Glutamatergic neuron (in vitro differentiated cells): Measurements from ENCODE around the gene PXDN. TPM values are rescaled to one million over a fixed set of nuclear protein-coding genes. Genes with fewer than 3 reads are reported as not detected.

ENCODE experiments used
- DNase-seq: peaks from one replicate; pipeline ENCODE4 v3.0.0; 2022
- H3K27ac Mint-ChIP-seq: one replicate; pipeline ENCODE4 v1.8.0; 2020; ENCODE audit warnings: mild to moderate bottlenecking, mixed read lengths, inconsistent platforms; ENCODE audit not compliant: unreplicated experiment
- H3K27me3 Mint-ChIP-seq: one replicate; pipeline ENCODE4 v1.8.0; 2020; ENCODE audit warnings: mild to moderate bottlenecking, moderate library complexity, mixed read lengths, inconsistent platforms; ENCODE audit not compliant: unreplicated experiment
- H3K36me3 Mint-ChIP-seq: one replicate; pipeline ENCODE4 v1.8.0; 2020; ENCODE audit warnings: mild to moderate bottlenecking, mixed read lengths, inconsistent platforms; ENCODE audit not compliant: unreplicated experiment
- H3K4me1 Mint-ChIP-seq: one replicate; pipeline ENCODE4 v1.8.0; 2020; ENCODE audit warnings: mild to moderate bottlenecking, low read depth, mixed read lengths, inconsistent platforms; ENCODE audit not compliant: unreplicated experiment
- H3K4me3 Mint-ChIP-seq: one replicate; pipeline ENCODE4 v1.8.0; 2020; ENCODE audit warnings: mild to moderate bottlenecking, mixed read lengths, inconsistent platforms; ENCODE audit not compliant: unreplicated experiment
- H3K9me3 Mint-ChIP-seq: one replicate; pipeline ENCODE4 v1.8.0; 2020; ENCODE audit warnings: mild to moderate bottlenecking, moderate library complexity, mixed read lengths, inconsistent platforms; ENCODE audit not compliant: unreplicated experiment
- total RNA-seq: library from RNA; stranded (reverse); fragmentation: NEBNext Ultra II Directional; extraction: Animal tissue kit (Norgen Biotek cat#: 25700); gene quantifications from one replicate; pipeline ENCODE4 v1.2.1, GENCODE V29; 2021; ENCODE audit not compliant: unreplicated experiment
- TF ChIP-seq, protein P1 (sequence below): fragments of 200-600 bp; sonication (generic); IDR thresholded peaks from one replicate; pipeline ENCODE4 v1.5.0; 2021; ENCODE audit not compliant: partially characterized antibody, unreplicated experiment

Gene PXDN
- total RNA-seq, 1 donor from 2014 or later, result 226 TPM

DNA sequence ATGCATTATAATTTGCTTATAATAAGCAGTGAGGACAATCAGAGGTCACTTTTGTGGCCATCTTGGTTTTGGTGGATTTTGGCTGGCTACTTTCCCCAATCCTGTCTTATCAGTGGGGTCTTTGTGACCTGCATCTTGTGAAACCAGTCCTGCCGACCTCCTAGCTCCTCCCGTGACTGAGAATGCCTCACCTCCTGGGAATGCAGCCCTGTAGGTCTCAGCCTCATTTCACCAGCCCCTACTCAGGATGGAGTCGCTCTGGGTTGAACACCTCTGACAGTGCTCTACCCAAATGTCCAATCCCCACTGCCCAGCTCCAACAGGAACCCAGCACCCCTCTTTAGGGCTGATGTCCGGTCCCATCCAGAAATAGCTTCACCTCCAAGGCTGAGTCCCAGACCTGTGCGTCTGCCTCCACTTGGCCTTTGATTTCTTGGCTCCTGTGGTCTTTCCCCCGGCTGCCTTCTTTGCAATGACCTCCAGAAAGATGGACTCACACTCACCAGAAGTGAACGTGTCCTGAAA lies 31.3 kb upstream of the PXDN start:
- Mint-ChIP-seq H3K27ac (no peak overlapping the region), H3K9me3 (peaks cover 3% of the 10 kb centered on the region), H3K4me1 (peaks cover 18% of the 10 kb centered on the region), H3K36me3 (no peaks in the 10 kb centered on the region), H3K27me3 (peaks cover 3% of the 10 kb centered on the region), H3K4me3 (no peak overlapping the region)
- no peak for DNase-seq
- TF ChIP-seq, protein P1, sequence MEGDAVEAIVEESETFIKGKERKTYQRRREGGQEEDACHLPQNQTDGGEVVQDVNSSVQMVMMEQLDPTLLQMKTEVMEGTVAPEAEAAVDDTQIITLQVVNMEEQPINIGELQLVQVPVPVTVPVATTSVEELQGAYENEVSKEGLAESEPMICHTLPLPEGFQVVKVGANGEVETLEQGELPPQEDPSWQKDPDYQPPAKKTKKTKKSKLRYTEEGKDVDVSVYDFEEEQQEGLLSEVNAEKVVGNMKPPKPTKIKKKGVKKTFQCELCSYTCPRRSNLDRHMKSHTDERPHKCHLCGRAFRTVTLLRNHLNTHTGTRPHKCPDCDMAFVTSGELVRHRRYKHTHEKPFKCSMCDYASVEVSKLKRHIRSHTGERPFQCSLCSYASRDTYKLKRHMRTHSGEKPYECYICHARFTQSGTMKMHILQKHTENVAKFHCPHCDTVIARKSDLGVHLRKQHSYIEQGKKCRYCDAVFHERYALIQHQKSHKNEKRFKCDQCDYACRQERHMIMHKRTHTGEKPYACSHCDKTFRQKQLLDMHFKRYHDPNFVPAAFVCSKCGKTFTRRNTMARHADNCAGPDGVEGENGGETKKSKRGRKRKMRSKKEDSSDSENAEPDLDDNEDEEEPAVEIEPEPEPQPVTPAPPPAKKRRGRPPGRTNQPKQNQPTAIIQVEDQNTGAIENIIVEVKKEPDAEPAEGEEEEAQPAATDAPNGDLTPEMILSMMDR, result no peak

DNA sequence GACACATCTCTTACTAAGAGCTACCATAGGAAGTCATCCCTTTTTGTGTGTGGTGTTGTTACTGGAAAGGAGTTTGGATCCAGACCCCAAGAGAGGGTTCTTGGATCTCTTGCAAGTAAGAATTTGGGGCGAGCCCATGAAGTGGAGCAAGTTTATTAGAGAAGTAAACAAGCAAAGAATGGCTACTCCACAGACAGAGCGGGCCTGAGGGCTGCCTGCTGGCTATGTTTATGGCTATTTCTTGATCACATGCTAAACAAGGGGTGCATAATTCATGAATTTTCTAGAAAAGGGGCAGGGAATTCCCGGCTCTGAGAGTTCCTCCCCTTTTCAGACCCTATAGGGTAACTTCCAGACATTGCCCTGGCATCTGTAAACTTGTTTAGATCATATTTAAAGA lies 30.6 kb upstream of the PXDN start:
- no peaks in the 10 kb centered on the region for H3K36me3 Mint-ChIP-seq

DNA sequence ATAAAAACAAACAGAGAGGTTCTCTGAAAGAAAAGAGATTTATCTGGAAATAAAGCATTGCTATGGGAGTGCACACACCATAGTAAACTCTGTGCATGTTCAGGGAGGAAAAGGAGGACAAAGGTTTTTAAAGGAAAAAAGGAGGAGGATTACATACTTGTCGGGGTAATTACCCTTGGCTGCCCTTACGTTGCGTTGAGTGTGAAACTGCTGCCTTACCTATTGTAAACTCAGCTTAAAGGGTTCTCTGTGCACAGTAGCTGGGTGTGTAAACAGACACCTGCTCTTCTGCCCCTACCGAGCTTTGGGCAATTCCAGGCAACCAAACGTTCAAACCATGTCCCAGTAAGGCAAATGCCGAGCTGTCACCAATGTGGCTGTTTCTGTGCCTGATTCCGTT lies 29.6 kb upstream of the PXDN start:
- Mint-ChIP-seq H3K27ac (no peak overlapping the region), H3K4me1 (peaks cover 12% of the 10 kb centered on the region)

More for the DNA sequence above, 30.6 kb upstream of the PXDN start:
- peaks cover 3% of the 10 kb centered on the region for H3K27me3 Mint-ChIP-seq
- H3K4me3 Mint-ChIP-seq, result no peak overlapping the region
- H3K4me1 Mint-ChIP-seq, result peaks cover 18% of the 10 kb centered on the region
- peaks cover 3% of the 10 kb centered on the region for H3K9me3 Mint-ChIP-seq
- TF ChIP-seq, protein P1, result no peak
- H3K27ac Mint-ChIP-seq, result no peak overlapping the region
- DNase-seq, result no peak

DNA sequence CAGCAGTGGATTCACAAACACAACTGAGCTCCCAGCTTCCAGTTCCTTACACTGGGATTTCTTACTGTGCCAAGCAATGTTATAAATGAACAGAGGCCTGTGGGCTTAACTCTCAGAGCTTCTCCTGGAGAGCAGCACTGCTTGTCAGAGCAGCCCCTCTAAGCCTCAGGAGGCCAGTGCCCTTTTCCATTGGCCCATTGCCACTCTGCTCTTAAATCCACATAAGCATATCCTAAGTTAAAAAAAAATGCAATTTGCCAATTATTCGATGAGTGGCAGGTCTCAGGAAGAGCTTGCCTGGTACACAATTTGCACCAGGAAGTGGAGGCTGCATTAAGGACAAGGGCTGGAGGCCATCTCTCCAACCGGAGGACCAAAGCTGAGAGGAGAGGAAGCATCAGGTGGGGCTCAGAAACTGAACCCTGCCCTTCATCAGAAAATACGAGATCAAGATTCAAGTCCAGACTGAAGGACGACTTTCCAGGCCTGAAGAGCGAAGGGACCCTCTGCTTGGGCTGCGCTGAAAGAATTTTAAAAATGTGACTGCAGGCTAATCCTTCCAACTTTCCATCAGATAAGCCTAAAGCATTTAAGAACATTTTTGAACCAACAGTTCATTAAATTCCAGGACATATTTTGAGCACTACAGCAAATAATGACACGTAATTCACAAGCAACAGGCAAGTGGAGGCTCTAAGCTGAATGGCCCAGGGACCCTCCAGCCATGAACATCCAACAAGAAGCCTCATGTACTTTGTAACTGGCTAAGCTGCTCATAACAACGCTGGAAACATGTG lies 28.4 kb upstream of the PXDN start:
- DNase-seq, result no peak
- Mint-ChIP-seq H3K27ac (no peak overlapping the region), H3K27me3 (no peaks in the 10 kb centered on the region), H3K36me3 (no peaks in the 10 kb centered on the region), H3K4me1 (peaks cover 10% of the 10 kb centered on the region), H3K4me3 (no peak overlapping the region), H3K9me3 (peaks cover 2% of the 10 kb centered on the region)
- TF ChIP-seq, protein P1, result no peak

More for the DNA sequence above, 29.6 kb upstream of the PXDN start:
- H3K27me3 Mint-ChIP-seq, result peaks cover 3% of the 10 kb centered on the region
- TF ChIP-seq, protein P1, result no peak
- DNase-seq, result no peak
- no peaks in the 10 kb centered on the region for H3K36me3 Mint-ChIP-seq
- H3K4me3 Mint-ChIP-seq, result no peak overlapping the region
- H3K9me3 Mint-ChIP-seq, result peaks cover 2% of the 10 kb centered on the region

DNA sequence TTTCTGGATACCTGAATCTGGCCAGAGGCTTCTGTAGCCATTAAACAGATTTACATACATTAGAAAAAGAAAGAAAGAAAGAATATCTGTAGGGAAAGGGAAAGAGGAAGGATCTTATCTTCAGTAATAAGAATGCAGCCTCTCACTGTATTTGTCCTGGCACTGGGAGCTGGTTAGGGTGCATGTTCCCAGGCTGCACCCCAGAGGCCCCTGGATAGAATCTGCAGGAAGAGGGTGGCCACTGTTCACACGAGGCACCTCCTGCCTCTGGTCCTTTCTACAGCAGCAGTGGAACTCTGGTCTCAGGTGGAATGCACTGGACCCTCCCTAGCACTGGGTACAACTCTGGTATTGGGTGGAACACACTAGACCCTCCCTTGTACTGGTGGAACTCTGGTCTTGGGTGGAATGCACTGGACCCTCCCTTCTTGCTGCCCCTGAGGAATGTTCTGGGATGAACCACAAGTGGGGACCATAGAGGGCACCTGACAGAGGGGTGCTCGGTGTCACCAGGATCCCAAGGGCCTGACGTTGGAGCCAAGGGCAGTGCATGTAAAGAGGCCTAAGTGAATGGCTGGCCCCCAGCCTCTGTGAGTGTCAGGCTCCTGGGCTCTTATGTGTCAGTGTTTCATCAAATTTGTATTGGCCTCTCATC lies 27.4 kb upstream of the PXDN start:
- Mint-ChIP-seq H3K4me1 (peaks cover 11% of the 10 kb centered on the region), H3K4me3 (no peak overlapping the region), H3K36me3 (no peaks in the 10 kb centered on the region), H3K9me3 (peaks cover 2% of the 10 kb centered on the region), H3K27me3 (no peaks in the 10 kb centered on the region), H3K27ac (no peak overlapping the region)
- TF ChIP-seq, protein P1, result no peak
- no peak for DNase-seq
